Measurements from ENCODE around the gene WDR44. TPM values are rescaled to one million over a fixed set of nuclear protein-coding genes. Genes with fewer than 3 reads are reported as not detected.
"Not testable (repeated sequence)": the region's sequence is repeated elsewhere in the genome, so short reads cannot be mapped to it uniquely, and the experiment has no call there.

WDR44 gene
- total RNA-seq, 6 experiments from 2014 or later: 20.4 to 25.8 (median 22.6) TPM

DNA sequence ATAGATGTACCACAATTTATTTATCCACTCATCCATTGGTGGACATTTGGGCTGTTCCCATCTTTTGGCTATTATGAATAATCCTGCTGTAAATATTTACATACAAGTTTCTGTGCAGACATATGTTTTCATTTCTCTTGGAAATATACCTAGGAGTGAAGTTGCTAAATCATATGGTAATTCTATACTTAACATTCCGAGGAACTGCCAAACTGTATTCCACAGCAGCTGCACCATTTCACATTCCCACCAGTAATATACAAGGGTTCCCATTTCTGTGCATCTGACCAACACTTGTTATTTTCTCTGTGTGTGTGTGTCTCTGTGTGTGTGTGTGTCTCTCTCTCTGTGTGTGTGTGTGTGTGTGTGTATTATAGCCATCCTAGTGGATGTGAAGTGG lies 134.3 kb downstream of the WDR44 start:
- Mint-ChIP-seq H3K4me3 (no peak overlapping the region), H3K9me3 (no peaks in the 10 kb centered on the region), H3K36me3 (ENCODE audit: low read depth) (no peaks in the 10 kb centered on the region), H3K27me3 (ENCODE audit: insufficient read depth) (no peaks in the 10 kb centered on the region; the same call in none of the 2 replicates), H3K27ac (no peak overlapping the region), H3K4me1 (ENCODE audit: low read depth) (peaks cover 12% of the 10 kb centered on the region)
- TF ChIP-seq, protein P1, sequence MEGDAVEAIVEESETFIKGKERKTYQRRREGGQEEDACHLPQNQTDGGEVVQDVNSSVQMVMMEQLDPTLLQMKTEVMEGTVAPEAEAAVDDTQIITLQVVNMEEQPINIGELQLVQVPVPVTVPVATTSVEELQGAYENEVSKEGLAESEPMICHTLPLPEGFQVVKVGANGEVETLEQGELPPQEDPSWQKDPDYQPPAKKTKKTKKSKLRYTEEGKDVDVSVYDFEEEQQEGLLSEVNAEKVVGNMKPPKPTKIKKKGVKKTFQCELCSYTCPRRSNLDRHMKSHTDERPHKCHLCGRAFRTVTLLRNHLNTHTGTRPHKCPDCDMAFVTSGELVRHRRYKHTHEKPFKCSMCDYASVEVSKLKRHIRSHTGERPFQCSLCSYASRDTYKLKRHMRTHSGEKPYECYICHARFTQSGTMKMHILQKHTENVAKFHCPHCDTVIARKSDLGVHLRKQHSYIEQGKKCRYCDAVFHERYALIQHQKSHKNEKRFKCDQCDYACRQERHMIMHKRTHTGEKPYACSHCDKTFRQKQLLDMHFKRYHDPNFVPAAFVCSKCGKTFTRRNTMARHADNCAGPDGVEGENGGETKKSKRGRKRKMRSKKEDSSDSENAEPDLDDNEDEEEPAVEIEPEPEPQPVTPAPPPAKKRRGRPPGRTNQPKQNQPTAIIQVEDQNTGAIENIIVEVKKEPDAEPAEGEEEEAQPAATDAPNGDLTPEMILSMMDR (IDR thresholded peaks at IDR 0.05): no peak
- no peak for DNase-seq

DNA sequence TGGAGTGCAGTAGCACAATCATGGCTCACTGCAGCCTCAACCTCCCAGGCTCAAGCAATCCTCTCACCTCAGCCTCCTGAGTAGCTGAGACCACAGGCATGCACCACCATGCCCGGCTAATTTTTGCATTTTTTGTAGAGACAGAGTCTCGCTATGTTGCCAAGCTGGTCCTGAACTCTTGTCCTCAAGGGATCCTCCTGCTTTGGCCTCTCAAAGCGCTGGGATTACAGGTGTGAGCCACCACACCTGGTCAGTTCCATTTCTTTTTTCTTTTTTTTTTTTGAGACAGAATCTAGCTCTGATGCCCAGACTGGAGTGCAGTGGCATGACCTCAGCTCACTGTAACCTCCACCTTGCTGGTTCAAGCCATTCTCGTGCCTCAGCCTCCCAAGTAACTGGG lies 136.5 kb downstream of the WDR44 start:
- H3K27me3 Mint-ChIP-seq (ENCODE audit: insufficient read depth); H3K4me1 Mint-ChIP-seq (ENCODE audit: low read depth); H3K36me3 Mint-ChIP-seq (ENCODE audit: low read depth); H3K4me3 Mint-ChIP-seq; H3K27ac Mint-ChIP-seq; DNase-seq; H3K9me3 Mint-ChIP-seq: not testable (repeated sequence)

DNA sequence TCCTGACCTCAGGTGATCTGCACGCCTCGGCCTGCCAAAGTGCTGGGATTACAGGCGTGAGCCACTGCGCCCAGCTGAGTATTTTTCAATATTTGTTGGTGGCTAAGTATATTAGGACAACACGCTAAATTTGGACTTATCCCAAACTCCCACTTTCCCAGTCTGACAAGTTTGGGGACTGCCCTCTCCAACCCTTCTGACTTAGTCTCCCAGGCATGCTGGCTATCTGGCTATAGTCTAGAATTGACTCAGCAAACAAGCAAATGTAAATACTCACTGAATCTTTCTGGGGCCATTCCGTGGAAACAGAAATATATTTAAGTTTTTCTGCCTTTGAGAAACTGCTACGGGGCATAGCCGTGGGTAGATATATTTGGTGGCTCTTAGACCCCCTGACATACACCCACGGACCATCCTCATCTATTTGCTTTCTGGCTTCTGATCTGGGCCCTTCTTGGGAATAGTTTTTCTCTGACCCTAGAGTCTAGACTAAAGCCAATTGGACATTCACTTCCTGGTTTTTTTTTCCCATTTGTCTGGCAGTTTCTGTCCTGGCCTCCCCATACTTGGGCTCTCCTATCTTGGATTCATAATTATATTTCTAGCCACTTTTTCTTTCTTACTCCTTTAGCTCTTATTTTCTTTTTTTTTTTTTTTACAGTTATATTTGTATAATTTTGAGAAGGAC lies 138.5 kb downstream of the WDR44 start:
- H3K36me3 Mint-ChIP-seq (ENCODE audit: low read depth): no peaks in the 10 kb centered on the region
- no peaks in the 10 kb centered on the region; the same call in 1 of the 2 replicates for H3K27me3 Mint-ChIP-seq (ENCODE audit: insufficient read depth)
- peaks cover 6% of the 10 kb centered on the region; the same call in 1 of the 2 replicates for H3K4me1 Mint-ChIP-seq (ENCODE audit: low read depth)

DNA sequence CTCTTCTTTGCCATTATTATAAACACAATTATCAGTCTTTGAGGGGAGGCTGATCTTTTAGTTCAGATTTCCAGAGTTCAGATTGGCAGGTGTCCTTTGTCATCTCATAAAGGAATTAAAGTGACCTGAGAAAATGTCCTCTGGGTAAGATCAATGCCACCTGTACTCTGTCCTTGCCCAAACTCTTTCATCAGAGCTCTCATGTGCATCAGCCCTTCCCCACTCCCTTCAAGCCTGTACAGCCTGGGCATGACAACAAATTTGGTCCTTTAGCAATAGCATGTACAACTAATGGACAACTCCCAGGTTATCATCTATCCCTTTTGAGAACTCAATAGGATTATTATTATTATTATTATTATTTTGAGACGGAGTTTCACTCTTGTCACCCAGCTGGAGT lies 140.8 kb downstream of the WDR44 start:
- not testable (repeated sequence) for H3K4me3 Mint-ChIP-seq; H3K27me3 Mint-ChIP-seq (ENCODE audit: insufficient read depth); DNase-seq; H3K4me1 Mint-ChIP-seq (ENCODE audit: low read depth); H3K9me3 Mint-ChIP-seq; H3K36me3 Mint-ChIP-seq (ENCODE audit: low read depth); H3K27ac Mint-ChIP-seq

More for the DNA sequence above, 138.5 kb downstream of the WDR44 start:
- no peak for DNase-seq
- peak overlapping the region; percentile 31; the same call in 1 of the 2 replicates for H3K27ac Mint-ChIP-seq
- no peaks in the 10 kb centered on the region for H3K9me3 Mint-ChIP-seq
- TF ChIP-seq, protein P1 (IDR thresholded peaks at IDR 0.05): no peak
- no peak overlapping the region for H3K4me3 Mint-ChIP-seq

DNA sequence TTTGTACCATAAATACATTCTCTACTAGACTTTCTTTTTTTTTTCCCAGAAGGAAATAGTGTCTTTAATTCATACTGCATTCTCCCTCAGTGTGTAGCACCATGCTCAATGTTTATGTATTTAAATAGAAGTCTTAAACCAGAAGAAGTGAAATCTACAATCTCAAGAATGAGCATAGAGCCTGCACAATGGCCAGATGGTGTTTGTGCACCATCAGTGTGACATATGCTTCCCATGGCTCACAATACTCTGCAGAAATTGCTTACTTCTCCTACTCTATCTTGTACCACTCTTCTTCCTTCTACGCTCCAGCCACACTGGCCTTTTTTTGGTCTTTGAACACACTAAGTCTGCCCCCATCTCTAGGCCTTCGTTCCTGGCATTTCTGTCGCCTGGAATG lies 147.1 kb downstream of the WDR44 start:
- Mint-ChIP-seq H3K36me3 (ENCODE audit: low read depth) (no peaks in the 10 kb centered on the region), H3K27me3 (ENCODE audit: insufficient read depth) (peaks cover 3% of the 10 kb centered on the region; the same call in 1 of the 2 replicates), H3K9me3 (no peaks in the 10 kb centered on the region), H3K4me3 (no peak overlapping the region), H3K27ac (no peak overlapping the region), H3K4me1 (ENCODE audit: low read depth) (peaks cover 12% of the 10 kb centered on the region)
- TF ChIP-seq, protein P1 (IDR thresholded peaks at IDR 0.05): no peak
- no peak for DNase-seq

DNA sequence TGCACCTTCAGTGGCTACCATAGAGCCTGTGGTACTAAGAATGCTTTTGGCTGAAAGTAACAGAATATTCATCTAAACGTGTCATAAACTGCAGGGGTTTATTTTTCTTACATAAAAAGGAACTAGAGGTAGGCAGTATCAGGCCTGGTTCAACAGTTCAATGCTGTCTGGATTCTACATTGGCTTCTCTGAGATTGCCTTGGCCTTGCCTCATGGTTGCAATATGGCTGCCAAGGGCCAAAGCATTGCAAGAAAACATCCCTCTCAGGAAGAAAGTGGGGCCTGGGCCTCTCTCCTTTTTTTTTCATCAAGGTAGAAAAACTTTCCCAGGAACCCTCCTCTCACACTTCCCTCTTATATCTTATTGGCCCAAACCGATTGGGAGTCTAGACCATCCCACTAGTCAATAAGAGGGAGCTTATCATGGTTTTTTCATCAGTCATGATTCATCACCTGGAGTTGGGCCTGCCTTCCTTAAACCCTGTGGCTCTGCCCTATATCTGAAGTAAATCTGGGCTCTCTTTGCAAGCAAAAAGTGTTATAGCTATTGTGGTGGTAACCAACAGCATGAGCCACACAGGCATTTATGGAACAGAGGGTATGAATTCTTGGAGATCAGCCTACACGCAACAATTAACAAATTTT lies 147.9 kb downstream of the WDR44 start:
- no peak overlapping the region for H3K27ac Mint-ChIP-seq
- no peaks in the 10 kb centered on the region for H3K9me3 Mint-ChIP-seq
- peak; percentile 2 for DNase-seq
- no peaks in the 10 kb centered on the region for H3K36me3 Mint-ChIP-seq (ENCODE audit: low read depth)
- H3K4me1 Mint-ChIP-seq (ENCODE audit: low read depth): peaks cover 13% of the 10 kb centered on the region
- H3K27me3 Mint-ChIP-seq (ENCODE audit: insufficient read depth): peaks cover 3% of the 10 kb centered on the region; the same call in 1 of the 2 replicates
- no peak overlapping the region for H3K4me3 Mint-ChIP-seq
- TF ChIP-seq, protein P1 (IDR thresholded peaks at IDR 0.05): no peak

Data from HFFc6 (cell line).